ENCODE data around the gene INSYN2A. TPM values are rescaled to one million over a fixed set of nuclear protein-coding genes. Genes with fewer than 3 reads are reported as not detected.

The INSYN2A gene
- total RNA-seq, 1 experiment from 2014 or later: not detected

GRCh38 chr10:127157506-127158200 lies 38.7 kb downstream of the INSYN2A start:
- Histone ChIP-seq H3K4me3 (ENCODE audit: low read depth, low read length, poor library complexity, severe bottlenecking) (no peak overlapping the region), H3K36me3 (ENCODE audit: insufficient read depth, low read length, poor library complexity, severe bottlenecking) (no peaks in the 10 kb centered on the region), H3K27ac (ENCODE audit: low read depth, low read length, poor library complexity, severe bottlenecking) (no peak overlapping the region), H3K4me1 (ENCODE audit: insufficient read depth, low read length, poor library complexity, severe bottlenecking) (peaks cover 11% of the 10 kb centered on the region), H3K27me3 (replicated peaks; ENCODE audit: insufficient read depth, low read depth, low read length, poor library complexity) (no peaks in the 10 kb centered on the region), H3K9me3 (ENCODE audit: low read depth, low read length, poor library complexity, severe bottlenecking) (no peaks in the 10 kb centered on the region)
- ChIA-PET POLR2A (ENCODE audit: low non-redundant PET) (no interaction called here), CTCF (no interaction called here)
- no peak for TF ChIP-seq EZH2 (IDR thresholded peaks at IDR 0.05; ENCODE audit: borderline replicate concordance, low read depth, low read length, poor library complexity, severe bottlenecking)
- TF ChIP-seq, protein P1, sequence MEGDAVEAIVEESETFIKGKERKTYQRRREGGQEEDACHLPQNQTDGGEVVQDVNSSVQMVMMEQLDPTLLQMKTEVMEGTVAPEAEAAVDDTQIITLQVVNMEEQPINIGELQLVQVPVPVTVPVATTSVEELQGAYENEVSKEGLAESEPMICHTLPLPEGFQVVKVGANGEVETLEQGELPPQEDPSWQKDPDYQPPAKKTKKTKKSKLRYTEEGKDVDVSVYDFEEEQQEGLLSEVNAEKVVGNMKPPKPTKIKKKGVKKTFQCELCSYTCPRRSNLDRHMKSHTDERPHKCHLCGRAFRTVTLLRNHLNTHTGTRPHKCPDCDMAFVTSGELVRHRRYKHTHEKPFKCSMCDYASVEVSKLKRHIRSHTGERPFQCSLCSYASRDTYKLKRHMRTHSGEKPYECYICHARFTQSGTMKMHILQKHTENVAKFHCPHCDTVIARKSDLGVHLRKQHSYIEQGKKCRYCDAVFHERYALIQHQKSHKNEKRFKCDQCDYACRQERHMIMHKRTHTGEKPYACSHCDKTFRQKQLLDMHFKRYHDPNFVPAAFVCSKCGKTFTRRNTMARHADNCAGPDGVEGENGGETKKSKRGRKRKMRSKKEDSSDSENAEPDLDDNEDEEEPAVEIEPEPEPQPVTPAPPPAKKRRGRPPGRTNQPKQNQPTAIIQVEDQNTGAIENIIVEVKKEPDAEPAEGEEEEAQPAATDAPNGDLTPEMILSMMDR (conservative IDR thresholded peaks at IDR 0.05; ENCODE audit: low read depth, low read length): no peak
- intact Hi-C loops (cut with micrococcal nuclease; ENCODE audit: unreplicated experiment): no loop called here
- peak; percentile 61 for DNase-seq (ENCODE audit: low spot score)
- no TSS peak for BruUV-seq (replicated peaks)

- peaks cover 11% of the 10 kb centered on the region for H3K4me1 ChIP-seq (ENCODE audit: insufficient read depth, low read length, poor library complexity, severe bottlenecking)
- intact Hi-C loops (cut with micrococcal nuclease; ENCODE audit: unreplicated experiment): no loop called here
- H3K36me3 ChIP-seq (ENCODE audit: insufficient read depth, low read length, poor library complexity, severe bottlenecking): no peaks in the 10 kb centered on the region
- no TSS peak for BruUV-seq (replicated peaks)
- POLR2A ChIA-PET (ENCODE audit: low non-redundant PET): no interaction called here
- H3K27me3 ChIP-seq (replicated peaks; ENCODE audit: insufficient read depth, low read depth, low read length, poor library complexity): no peaks in the 10 kb centered on the region
- TF ChIP-seq, protein P1 (conservative IDR thresholded peaks at IDR 0.05; ENCODE audit: low read depth, low read length): no peak
- no peak for TF ChIP-seq EZH2 (IDR thresholded peaks at IDR 0.05; ENCODE audit: borderline replicate concordance, low read depth, low read length, poor library complexity, severe bottlenecking)
- H3K4me3 ChIP-seq (ENCODE audit: low read depth, low read length, poor library complexity, severe bottlenecking): no peak overlapping the region
- no peak overlapping the region for H3K27ac ChIP-seq (ENCODE audit: low read depth, low read length, poor library complexity, severe bottlenecking)
- no peaks in the 10 kb centered on the region for H3K9me3 ChIP-seq (ENCODE audit: low read depth, low read length, poor library complexity, severe bottlenecking)
- CTCF ChIA-PET: no interaction called here
- DNase-seq (ENCODE audit: low spot score): no peak
Measured at GRCh38 chr10:127157089-127157488, 39.3 kb downstream of the INSYN2A start.

DNA sequence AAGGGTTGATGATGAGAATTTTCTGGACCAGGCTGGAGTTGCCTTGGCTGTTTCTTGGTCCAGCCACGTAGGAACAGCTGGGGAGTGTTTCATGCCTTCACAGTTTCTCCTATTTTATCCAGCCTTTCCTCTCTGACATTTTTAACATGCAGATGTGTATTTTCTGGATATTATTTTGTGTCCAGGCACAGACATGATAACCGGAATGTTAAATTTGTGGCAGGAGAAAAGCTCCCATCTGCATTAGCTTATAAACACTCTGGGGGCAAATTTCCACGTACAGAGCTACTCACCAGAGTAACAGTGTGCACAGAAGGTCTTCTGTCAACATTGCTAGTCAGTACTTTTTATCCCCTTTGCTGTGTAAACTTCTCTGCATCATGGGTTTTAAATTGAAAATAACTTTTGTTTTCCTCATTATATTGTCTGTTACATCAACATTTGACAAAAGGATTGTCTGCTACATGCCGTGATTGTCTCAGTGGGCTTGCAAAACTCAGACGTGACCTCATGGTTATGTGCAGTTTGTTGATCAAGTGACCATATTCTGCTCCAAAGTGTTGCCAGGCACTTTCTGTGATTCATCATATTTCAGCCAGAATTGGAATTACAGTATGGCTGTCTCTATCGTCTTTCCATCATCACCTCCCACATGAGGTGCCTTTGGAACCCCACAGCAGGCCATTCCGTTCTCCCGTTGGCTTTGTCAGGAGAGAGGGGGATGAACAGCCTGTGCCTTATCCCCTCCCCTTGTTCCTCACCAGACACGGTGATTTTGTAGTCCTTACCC lies 41.4 kb downstream of the INSYN2A start:
- DNase-seq (ENCODE audit: low spot score): no peak

More for the DNA sequence above, 41.4 kb downstream of the INSYN2A start:
- Histone ChIP-seq H3K4me3 (ENCODE audit: low read depth, low read length, poor library complexity, severe bottlenecking) (no peak overlapping the region), H3K36me3 (ENCODE audit: insufficient read depth, low read length, poor library complexity, severe bottlenecking) (no peaks in the 10 kb centered on the region), H3K27ac (ENCODE audit: low read depth, low read length, poor library complexity, severe bottlenecking) (no peak overlapping the region), H3K4me1 (ENCODE audit: insufficient read depth, low read length, poor library complexity, severe bottlenecking) (peaks cover 11% of the 10 kb centered on the region), H3K27me3 (replicated peaks; ENCODE audit: insufficient read depth, low read depth, low read length, poor library complexity) (no peaks in the 10 kb centered on the region), H3K9me3 (ENCODE audit: low read depth, low read length, poor library complexity, severe bottlenecking) (no peaks in the 10 kb centered on the region)
- CTCF ChIA-PET: no interaction called here
- no TSS peak for BruUV-seq (replicated peaks)
- TF ChIP-seq, protein P1 (conservative IDR thresholded peaks at IDR 0.05; ENCODE audit: low read depth, low read length): no peak
- no peak for TF ChIP-seq EZH2 (IDR thresholded peaks at IDR 0.05; ENCODE audit: borderline replicate concordance, low read depth, low read length, poor library complexity, severe bottlenecking)
- intact Hi-C loops (cut with micrococcal nuclease; ENCODE audit: unreplicated experiment): no loop called here
- POLR2A ChIA-PET (ENCODE audit: low non-redundant PET): no interaction called here
